Measurements from ENCODE around the gene SYCE3.

GRCh38 chr22:50526108-50526833, 36.4 kb downstream of the SYCE3 start:
- TF ChIP-seq POLR2A (IDR thresholded peaks at IDR 0.05) (peak in 1 of 2 donors; percentile 40), CTCF (IDR thresholded peaks at IDR 0.05) (peak; percentile 53 to 84 (median 67))
